ENCODE measurements around the gene GPR75. TPM values are rescaled to one million over a fixed set of nuclear protein-coding genes. Genes with fewer than 3 reads are reported as not detected.
A peak's percentile ranks its signal among the peaks of the same experiment; 100 is the strongest.

GPR75 gene
- total and polyA plus RNA-seq, 2 experiments from 2014 or later = 0.34 to 4.1 TPM

- no peaks in the 10 kb centered on the region for H3F3A ChIP-seq (replicated peaks; ENCODE audit: low read depth)
- no peaks in the 10 kb centered on the region for H4K20me1 ChIP-seq (replicated peaks; ENCODE audit: insufficient read depth)
- H3K9me2 ChIP-seq (ENCODE audit: insufficient read depth) = no peaks in the 10 kb centered on the region; the same call in 1 of the 2 replicates
- 0 out of 2 replicates have a peak overlapping the region, but pooled peaks have one; percentile 51 for H3K27ac ChIP-seq (ENCODE audit: low read depth)
- DNase-seq (ENCODE audit: low spot score) (no peak), ATAC-seq (no peak)
- H3K36me3 Mint-ChIP-seq (ENCODE audit: low read depth) = peaks cover 64% of the 10 kb centered on the region
- no peak overlapping the region for H3K4me3 ChIP-seq
- TF ChIP-seq POLR2AphosphoS5 (IDR thresholded peaks at IDR 0.05; ENCODE audit: low read depth) (no peak), CREB1 (CRISPR knock-in tag; IDR thresholded peaks at IDR 0.05; ENCODE audit: low read depth) (no peak), STAT1 (IDR thresholded peaks at IDR 0.05; ENCODE audit: unreplicated experiment) (no peak), REST (IDR thresholded peaks at IDR 0.05; ENCODE audit: unreplicated experiment) (no peak), ZNF331 (CRISPR knock-in tag; IDR thresholded peaks at IDR 0.05; ENCODE audit: low read depth) (no peak), NANOG (IDR thresholded peaks at IDR 0.05; ENCODE audit: borderline replicate concordance) (no peak), JUNB (IDR thresholded peaks at IDR 0.05; ENCODE audit: unreplicated experiment) (no peak), ZNF114 (CRISPR knock-in tag; IDR thresholded peaks at IDR 0.05) (no peak), ZNF462 (CRISPR knock-in tag; IDR thresholded peaks at IDR 0.05) (no peak), EZH2 (IDR thresholded peaks at IDR 0.05; ENCODE audit: low read depth, unreplicated experiment) (no peak), ETS1 (IDR thresholded peaks at IDR 0.05) (no peak), EZH2phosphoT487 (IDR thresholded peaks at IDR 0.05; ENCODE audit: unreplicated experiment) (no peak), CTCF (conservative IDR thresholded peaks at IDR 0.05; ENCODE audit: low read depth in 2 of 2) (no peak)
- no peak overlapping the region for H3K4me3 Mint-ChIP-seq
- no peaks in the 10 kb centered on the region for H3K79me2 ChIP-seq (replicated peaks; ENCODE audit: insufficient read depth)
- H2AFZ ChIP-seq = no peak overlapping the region
- H3K27me3 ChIP-seq (ENCODE audit: insufficient read depth) = no peaks in the 10 kb centered on the region
- H3K27me3 Mint-ChIP-seq (ENCODE audit: insufficient read depth, low read depth, poor library complexity) = no peaks in the 10 kb centered on the region
- H3K36me3 ChIP-seq (ENCODE audit: insufficient read depth) = peaks cover 30% of the 10 kb centered on the region; the same call in 1 of the 2 replicates
- H3K9me3 Mint-ChIP-seq = no peaks in the 10 kb centered on the region
- peaks cover 11% of the 10 kb centered on the region; the same call in 1 of the 2 replicates for H3K4me1 ChIP-seq (ENCODE audit: insufficient read depth)
- H3K4me1 Mint-ChIP-seq = peaks cover 22% of the 10 kb centered on the region
- no peak overlapping the region for H3K4me2 ChIP-seq
- H3K27ac Mint-ChIP-seq = peak overlapping the region; percentile 87
These were observed 17.8 kb upstream of the GPR75 start for GRCh38 chr2:53877556-53877955.

All from GM23338 (cell line).